K562 (cell line): ENCODE data around the gene GPC2. TPM values are rescaled to one million over a fixed set of nuclear protein-coding genes. Genes with fewer than 3 reads are reported as not detected.
A peak's percentile ranks its signal among the peaks of the same experiment; 100 is the strongest.

ENCODE experiments used
- CHD1 ChIP-seq: fragments of 200-600 bp; sonication (generic); IDR thresholded peaks from one replicate; pipeline ENCODE4 v1.6.1; 2012; ENCODE audit warnings: mild to moderate bottlenecking, moderate library complexity, low read length, inconsistent platforms
- FIP1L1 ChIP-seq: fragments of 200-400 bp; formaldehyde crosslinking; IDR thresholded peaks from 2 replicates; pipeline ENCODE4 v1.6.1; 2018; ENCODE audit warnings: mild to moderate bottlenecking, low read depth, low read length; ENCODE audit not compliant: poor library complexity, severe bottlenecking
- HIVEP1 ChIP-seq: fragments of 250-450 bp; sonication (Bioruptor Pico); IDR thresholded peaks from 2 replicates; pipeline ENCODE4 v1.4.0; 2020; ENCODE audit warnings: mild to moderate bottlenecking
- PML ChIP-seq: IDR thresholded peaks from 2 replicates; pipeline ENCODE4 v1.6.1; 2012; ENCODE audit warnings: low read length, inconsistent platforms
- RBM17 ChIP-seq: fragments of 200-400 bp; formaldehyde crosslinking; IDR thresholded peaks from 2 replicates; pipeline ENCODE4 v1.6.1; 2017; ENCODE audit warnings: low read depth, mild to moderate bottlenecking, low read length, borderline replicate concordance
- RCOR1 ChIP-seq, 2 experiments: IDR thresholded peaks; 2 replicates each; pipeline ENCODE4 v1.6.1; 2012; ENCODE audit warnings: low read depth in 2 of 2, low read length in 2 of 2, borderline replicate concordance in 1 of 2, improper control_type of control experiment in 1 of 2
- SMAD4 ChIP-seq: fragments of 250-450 bp; sonication (Bioruptor Pico); conservative IDR thresholded peaks from 2 replicates; pipeline ENCODE4 v1.8.0; 2021; ENCODE audit warnings: inconsistent platforms, mild to moderate bottlenecking, moderate library complexity
- STAT5B ChIP-seq: fragments of 250-450 bp; sonication (Bioruptor Pico); IDR thresholded peaks from 2 replicates; pipeline ENCODE4 v1.8.0; 2021; ENCODE audit warnings: mild to moderate bottlenecking, inconsistent platforms
- TFAP4 ChIP-seq: sonication (generic); formaldehyde crosslinking; IDR thresholded peaks from 2 replicates; pipeline ENCODE4 v1.8.0; 2022; ENCODE audit warnings: missing genetic modification reagents, mild to moderate bottlenecking, moderate library complexity, borderline replicate concordance
- ZNF76 ChIP-seq: fragments of 250-450 bp; sonication (Bioruptor Pico); IDR thresholded peaks from 2 replicates; pipeline ENCODE4 v1.4.0; 2020; ENCODE audit warnings: mild to moderate bottlenecking, moderate library complexity, borderline replicate concordance
- polyA plus RNA-seq, 8 experiments: library from polyadenylated mRNA; depleted of rRNA in 4 of 8; stranded (reverse) in 5 of 8; unstranded in 3 of 8; fragments of >200 nt; fragmentation: Nextera tagmentation in 2 of 8; fragmentation: Illumina TruSeq in 1 of 8; extraction: Ambion mirVana in 2 of 8; extraction: Trizol in 1 of 8; gene quantifications; 2 replicates each; pipeline versions ENCODE4 v1.2.1 to v1.2.3, GENCODE V29; 2011 to 2014; ENCODE audit warnings: inconsistent platforms in 1 of 8, missing spikeins in 1 of 8
- total RNA-seq, 7 experiments: library from RNA; depleted of rRNA in 6 of 7; stranded (reverse); fragments of >200 nt in 6 of 7; fragmentation: Illumina TruSeq in 2 of 7; extraction: Trizol in 2 of 7; gene quantifications; 2 replicates each; pipeline versions ENCODE4 v1.2.1 to v1.2.3, GENCODE V29; 2011 to 2021; ENCODE audit warnings: low replicate concordance in 1 of 7
- TF ChIP-seq, protein P1 (sequence below): IDR thresholded peaks from 2 replicates; pipeline ENCODE4 v1.6.1; 2012; ENCODE audit warnings: low read depth, low read length, improper control_type of control experiment, borderline replicate concordance
- TF ChIP-seq, protein P2 (sequence below): sonication (generic); formaldehyde crosslinking; IDR thresholded peaks from 2 replicates; pipeline ENCODE4 v1.8.1; 2023; ENCODE audit warnings: missing genetic modification reagents, mild to moderate bottlenecking, borderline replicate concordance

The GPC2 gene
- total and polyA plus RNA-seq, 9 of the 15 experiments (the other 6 are each of a cell fraction or from before 2014, with no cell fraction given), result 0.06 to 7.7 (median 1.4) TPM; not detected in 1

- TF ChIP-seq TFAP4 (CRISPR knock-in tag), result 0 out of 2 replicates have a peak, but pooled peaks have one; percentile 19
- no peak for TF ChIP-seq STAT5B (CRISPR knock-in tag)
- TF ChIP-seq FIP1L1, result no peak
- no peak for TF ChIP-seq ZNF76 (CRISPR knock-in tag)
- TF ChIP-seq, protein P1, sequence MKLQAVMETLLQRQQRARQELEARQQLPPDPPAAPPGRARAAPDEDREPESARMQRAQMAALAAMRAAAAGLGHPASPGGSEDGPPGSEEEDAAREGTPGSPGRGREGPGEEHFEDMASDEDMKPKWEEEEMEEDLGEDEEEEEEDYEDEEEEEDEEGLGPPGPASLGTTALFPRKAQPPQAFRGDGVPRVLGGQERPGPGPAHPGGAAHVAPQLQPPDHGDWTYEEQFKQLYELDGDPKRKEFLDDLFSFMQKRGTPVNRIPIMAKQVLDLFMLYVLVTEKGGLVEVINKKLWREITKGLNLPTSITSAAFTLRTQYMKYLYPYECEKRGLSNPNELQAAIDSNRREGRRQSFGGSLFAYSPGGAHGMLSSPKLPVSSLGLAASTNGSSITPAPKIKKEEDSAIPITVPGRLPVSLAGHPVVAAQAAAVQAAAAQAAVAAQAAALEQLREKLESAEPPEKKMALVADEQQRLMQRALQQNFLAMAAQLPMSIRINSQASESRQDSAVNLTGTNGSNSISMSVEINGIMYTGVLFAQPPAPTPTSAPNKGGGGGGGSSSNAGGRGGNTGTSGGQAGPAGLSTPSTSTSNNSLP, result no peak
- no peak for TF ChIP-seq CHD1
- TF ChIP-seq RBM17, result no peak
- peak; percentile 82 to 97 for TF ChIP-seq RCOR1 (IDR thresholded peaks at IDR 0.05; ENCODE audit: borderline replicate concordance in 1 of 2, low read depth in 2 of 2, low read length in 2 of 2)
- no peak for TF ChIP-seq HIVEP1 (CRISPR knock-in tag)
- TF ChIP-seq SMAD4 (CRISPR knock-in tag), result peak; percentile 97
- TF ChIP-seq, protein P2, sequence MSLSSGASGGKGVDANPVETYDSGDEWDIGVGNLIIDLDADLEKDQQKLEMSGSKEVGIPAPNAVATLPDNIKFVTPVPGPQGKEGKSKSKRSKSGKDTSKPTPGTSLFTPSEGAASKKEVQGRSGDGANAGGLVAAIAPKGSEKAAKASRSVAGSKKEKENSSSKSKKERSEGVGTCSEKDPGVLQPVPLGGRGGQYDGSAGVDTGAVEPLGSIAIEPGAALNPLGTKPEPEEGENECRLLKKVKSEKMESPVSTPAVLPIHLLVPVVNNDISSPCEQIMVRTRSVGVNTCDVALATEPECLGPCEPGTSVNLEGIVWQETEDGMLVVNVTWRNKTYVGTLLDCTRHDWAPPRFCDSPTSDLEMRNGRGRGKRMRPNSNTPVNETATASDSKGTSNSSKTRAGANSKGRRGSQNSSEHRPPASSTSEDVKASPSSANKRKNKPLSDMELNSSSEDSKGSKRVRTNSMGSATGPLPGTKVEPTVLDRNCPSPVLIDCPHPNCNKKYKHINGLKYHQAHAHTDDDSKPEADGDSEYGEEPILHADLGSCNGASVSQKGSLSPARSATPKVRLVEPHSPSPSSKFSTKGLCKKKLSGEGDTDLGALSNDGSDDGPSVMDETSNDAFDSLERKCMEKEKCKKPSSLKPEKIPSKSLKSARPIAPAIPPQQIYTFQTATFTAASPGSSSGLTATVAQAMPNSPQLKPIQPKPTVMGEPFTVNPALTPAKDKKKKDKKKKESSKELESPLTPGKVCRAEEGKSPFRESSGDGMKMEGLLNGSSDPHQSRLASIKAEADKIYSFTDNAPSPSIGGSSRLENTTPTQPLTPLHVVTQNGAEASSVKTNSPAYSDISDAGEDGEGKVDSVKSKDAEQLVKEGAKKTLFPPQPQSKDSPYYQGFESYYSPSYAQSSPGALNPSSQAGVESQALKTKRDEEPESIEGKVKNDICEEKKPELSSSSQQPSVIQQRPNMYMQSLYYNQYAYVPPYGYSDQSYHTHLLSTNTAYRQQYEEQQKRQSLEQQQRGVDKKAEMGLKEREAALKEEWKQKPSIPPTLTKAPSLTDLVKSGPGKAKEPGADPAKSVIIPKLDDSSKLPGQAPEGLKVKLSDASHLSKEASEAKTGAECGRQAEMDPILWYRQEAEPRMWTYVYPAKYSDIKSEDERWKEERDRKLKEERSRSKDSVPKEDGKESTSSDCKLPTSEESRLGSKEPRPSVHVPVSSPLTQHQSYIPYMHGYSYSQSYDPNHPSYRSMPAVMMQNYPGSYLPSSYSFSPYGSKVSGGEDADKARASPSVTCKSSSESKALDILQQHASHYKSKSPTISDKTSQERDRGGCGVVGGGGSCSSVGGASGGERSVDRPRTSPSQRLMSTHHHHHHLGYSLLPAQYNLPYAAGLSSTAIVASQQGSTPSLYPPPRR (CRISPR knock-in tag), result 0 out of 2 replicates have a peak, but pooled peaks have one; percentile 60
- TF ChIP-seq PML, result no peak
- TF ChIP-seq, all 486 proteins: peak for 148
These were observed 9.3 kb downstream of the GPC2 start (continued) for GRCh38 chr7:100167912-100168323.
